ENCODE results near the gene ODF4. TPM values are rescaled to one million over a fixed set of nuclear protein-coding genes. Genes with fewer than 3 reads are reported as not detected.

Gene ODF4
- total RNA-seq, 4 donors from 2014 or later: not detected

DNA sequence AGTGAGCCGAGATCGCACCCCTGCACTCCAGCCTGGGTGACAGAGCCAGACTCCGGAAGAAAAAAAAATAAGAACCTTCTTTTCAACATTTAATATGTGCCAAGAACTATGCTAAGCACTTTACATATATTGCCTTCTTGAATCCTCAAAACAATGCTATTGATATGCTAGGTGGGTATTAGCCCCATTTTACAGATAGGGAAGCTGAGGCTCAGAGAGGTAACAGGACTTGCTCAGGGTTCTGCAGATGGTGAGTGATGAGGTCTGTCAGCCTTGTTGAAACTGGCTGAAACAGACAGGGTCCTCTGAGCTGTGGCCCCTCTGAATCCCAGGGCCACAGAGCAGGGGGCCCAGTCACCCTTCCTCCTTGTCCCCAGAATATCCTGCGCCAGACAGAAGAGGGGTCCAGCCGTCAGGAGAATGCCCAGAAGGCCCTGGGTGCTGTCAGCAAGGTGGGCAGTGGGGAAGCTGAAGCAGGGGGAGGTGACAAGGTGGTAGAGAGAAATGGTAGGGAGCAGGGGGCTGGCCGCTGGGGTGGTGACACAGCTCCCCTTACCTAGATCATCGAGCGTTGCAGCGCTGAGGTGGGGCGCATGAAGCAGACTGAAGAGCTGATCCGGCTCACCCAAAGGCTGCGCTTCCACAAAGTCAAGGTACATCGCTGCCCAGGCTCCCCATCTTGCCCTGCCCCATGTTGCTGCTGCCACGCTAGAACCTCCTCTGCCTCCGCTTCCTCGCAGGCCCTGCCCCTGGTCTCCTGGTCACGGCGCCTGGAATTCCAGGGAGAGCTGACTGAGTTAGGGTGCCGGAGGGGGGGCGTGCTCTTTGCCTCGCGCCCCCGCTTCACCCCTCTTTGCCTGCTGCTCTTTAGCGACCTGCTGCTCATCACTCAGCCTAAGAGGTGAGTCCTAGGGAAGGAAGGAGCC lies 21.4 kb upstream of the ODF4 start:
- Histone ChIP-seq H3K4me3 (no peak overlapping the region), H3K9me3 (no peaks in the 10 kb centered on the region), H3K27ac (no peak overlapping the region), H3K36me3 (no peaks in the 10 kb centered on the region), H3K27me3 (peaks cover 62% of the 10 kb centered on the region), H3K4me1 (peaks cover 0 to 14% (median 0%) of the 10 kb centered on the region in 3 donors)
- WGBS, 2 donors (ENCODE audit: low coverage in 1 of 2): 67 to 68% methylated on average over 8 to 11 of the region's 24 CpGs
- no peak for ATAC-seq
- TF ChIP-seq POLR2A (IDR thresholded peaks at IDR 0.05) (no peak), CTCF (IDR thresholded peaks at IDR 0.05) (no peak)

- Histone ChIP-seq H3K4me1 (peaks cover 0 to 8% (median 0%) of the 10 kb centered on the region in 3 donors), H3K27me3 (peaks cover 54% of the 10 kb centered on the region), H3K4me3 (no peak overlapping the region), H3K27ac (no peak overlapping the region), H3K9me3 (no peaks in the 10 kb centered on the region), H3K36me3 (no peaks in the 10 kb centered on the region)
- no peak for TF ChIP-seq CTCF (IDR thresholded peaks at IDR 0.05)
- no peak for TF ChIP-seq POLR2A (IDR thresholded peaks at IDR 0.05)
- no peak for TF ChIP-seq POLR2AphosphoS5 (IDR thresholded peaks at IDR 0.05)
- no peak for TF ChIP-seq EP300 (IDR thresholded peaks at IDR 0.05)
- no peak for ATAC-seq
- WGBS, 2 donors (ENCODE audit: low coverage in 1 of 2): 87 to 92% methylated on average over 2 to 4 of the region's 4 CpGs
These were observed 19.4 kb upstream of the ODF4 start for GRCh38 chr17:8320262-8320661.

DNA sequence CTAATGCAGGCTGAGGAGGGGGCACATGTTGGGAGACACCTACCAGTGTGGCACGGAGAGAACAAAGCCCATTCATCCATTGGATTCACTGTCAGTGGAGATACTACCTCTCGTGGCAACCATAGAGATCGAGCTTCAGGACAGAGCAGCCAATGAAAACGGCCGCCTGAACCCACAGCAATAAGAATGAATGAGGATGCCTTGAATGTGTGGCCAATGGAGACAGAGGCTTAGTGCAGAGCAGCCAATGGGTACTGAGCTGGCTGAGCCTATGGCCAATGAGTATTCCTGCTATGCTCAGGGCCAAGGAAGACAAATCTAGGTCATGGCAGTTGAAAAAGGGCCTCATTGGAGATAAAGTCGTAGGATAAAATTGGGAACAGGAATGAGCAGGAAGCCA lies 18.6 kb upstream of the ODF4 start:
- ATAC-seq: no peak
- H3K36me3 ChIP-seq: no peaks in the 10 kb centered on the region
- H3K27ac ChIP-seq: no peak overlapping the region
- TF ChIP-seq POLR2AphosphoS5 (IDR thresholded peaks at IDR 0.05): no peak
- no peak for TF ChIP-seq CTCF (IDR thresholded peaks at IDR 0.05)
- no peak for TF ChIP-seq EP300 (IDR thresholded peaks at IDR 0.05)
- TF ChIP-seq POLR2A (IDR thresholded peaks at IDR 0.05): no peak
- H3K9me3 ChIP-seq: no peaks in the 10 kb centered on the region
- H3K27me3 ChIP-seq: peaks cover 54% of the 10 kb centered on the region
- peaks cover 0 to 6% (median 0%) of the 10 kb centered on the region in 3 donors for H3K4me1 ChIP-seq
- H3K4me3 ChIP-seq: no peak overlapping the region
- 25 to 50% methylated on average over 1 to 4 of the region's 6 CpGs for WGBS, 2 donors (ENCODE audit: low coverage in 1 of 2)

GRCh38 chr17:8322061-8322460 lies 17.6 kb upstream of the ODF4 start:
- Histone ChIP-seq H3K9me3 (no peaks in the 10 kb centered on the region), H3K27me3 (peaks cover 54% of the 10 kb centered on the region), H3K4me3 (no peak overlapping the region), H3K4me1 (peaks cover 0 to 16% (median 5%) of the 10 kb centered on the region in 3 donors), H3K27ac (no peak overlapping the region), H3K36me3 (no peaks in the 10 kb centered on the region)
- WGBS, 2 donors (ENCODE audit: low coverage in 1 of 2): 76% methylated on average over 4 of the region's 8 CpGs; no CpG with 5 or more reads in 1 of the 2 donors
- ATAC-seq: no peak
- no peak for TF ChIP-seq CTCF (IDR thresholded peaks at IDR 0.05)
- no peak for TF ChIP-seq POLR2AphosphoS5 (IDR thresholded peaks at IDR 0.05)
- no peak for TF ChIP-seq EP300 (IDR thresholded peaks at IDR 0.05)
- TF ChIP-seq POLR2A (IDR thresholded peaks at IDR 0.05): no peak

DNA sequence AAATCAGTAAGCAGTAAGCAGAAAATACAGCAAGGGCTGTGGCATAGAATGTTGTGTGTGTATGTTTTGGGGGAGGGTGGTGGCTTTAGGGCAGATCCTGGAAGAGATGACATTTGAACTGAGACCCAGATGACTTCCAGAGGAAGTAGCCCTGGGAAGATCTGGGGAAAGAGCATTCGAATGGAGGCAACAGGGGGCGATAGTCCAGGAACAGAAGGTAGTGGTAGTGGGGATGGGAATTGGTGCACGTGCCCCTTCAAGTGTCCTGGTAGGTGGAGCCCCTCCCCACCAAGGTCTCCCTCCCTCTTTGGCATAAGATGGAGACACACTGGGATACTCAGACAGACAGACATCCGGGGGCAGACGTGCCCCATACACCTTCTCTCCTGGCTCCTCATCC lies 15.5 kb upstream of the ODF4 start:
- TF ChIP-seq POLR2A (IDR thresholded peaks at IDR 0.05) (no peak), POLR2AphosphoS5 (IDR thresholded peaks at IDR 0.05) (no peak), CTCF (IDR thresholded peaks at IDR 0.05) (no peak), EP300 (IDR thresholded peaks at IDR 0.05) (no peak)
- no peak for ATAC-seq
- Histone ChIP-seq H3K9me3 (no peaks in the 10 kb centered on the region), H3K27me3 (peaks cover 43% of the 10 kb centered on the region), H3K4me1 (peaks cover 0 to 21% (median 7%) of the 10 kb centered on the region in 3 donors), H3K36me3 (no peaks in the 10 kb centered on the region), H3K27ac (no peak overlapping the region), H3K4me3 (no peak overlapping the region)
- WGBS, 2 donors (ENCODE audit: low coverage in 1 of 2): 46 to 60% methylated on average over 4 to 5 of the region's 5 CpGs
